AG10803 (cell line): ENCODE data around the gene POLD1.

Source experiments
- DNase-seq: peaks from one replicate; pipeline ENCODE4 v3.0.0; 2010; ENCODE audit warnings: low read depth
- H3K4me3 ChIP-seq: 2 replicates; pipeline ENCODE4 v1.5.1; 2011; ENCODE audit warnings: mild to moderate bottlenecking, low read length, control low read depth
- TF ChIP-seq, protein P1 (sequence below): conservative IDR thresholded peaks from 2 replicates; pipeline ENCODE4 v1.5.1; 2011; ENCODE audit warnings: mild to moderate bottlenecking, low read length, control low read depth, inconsistent platforms

Gene POLD1

DNA sequence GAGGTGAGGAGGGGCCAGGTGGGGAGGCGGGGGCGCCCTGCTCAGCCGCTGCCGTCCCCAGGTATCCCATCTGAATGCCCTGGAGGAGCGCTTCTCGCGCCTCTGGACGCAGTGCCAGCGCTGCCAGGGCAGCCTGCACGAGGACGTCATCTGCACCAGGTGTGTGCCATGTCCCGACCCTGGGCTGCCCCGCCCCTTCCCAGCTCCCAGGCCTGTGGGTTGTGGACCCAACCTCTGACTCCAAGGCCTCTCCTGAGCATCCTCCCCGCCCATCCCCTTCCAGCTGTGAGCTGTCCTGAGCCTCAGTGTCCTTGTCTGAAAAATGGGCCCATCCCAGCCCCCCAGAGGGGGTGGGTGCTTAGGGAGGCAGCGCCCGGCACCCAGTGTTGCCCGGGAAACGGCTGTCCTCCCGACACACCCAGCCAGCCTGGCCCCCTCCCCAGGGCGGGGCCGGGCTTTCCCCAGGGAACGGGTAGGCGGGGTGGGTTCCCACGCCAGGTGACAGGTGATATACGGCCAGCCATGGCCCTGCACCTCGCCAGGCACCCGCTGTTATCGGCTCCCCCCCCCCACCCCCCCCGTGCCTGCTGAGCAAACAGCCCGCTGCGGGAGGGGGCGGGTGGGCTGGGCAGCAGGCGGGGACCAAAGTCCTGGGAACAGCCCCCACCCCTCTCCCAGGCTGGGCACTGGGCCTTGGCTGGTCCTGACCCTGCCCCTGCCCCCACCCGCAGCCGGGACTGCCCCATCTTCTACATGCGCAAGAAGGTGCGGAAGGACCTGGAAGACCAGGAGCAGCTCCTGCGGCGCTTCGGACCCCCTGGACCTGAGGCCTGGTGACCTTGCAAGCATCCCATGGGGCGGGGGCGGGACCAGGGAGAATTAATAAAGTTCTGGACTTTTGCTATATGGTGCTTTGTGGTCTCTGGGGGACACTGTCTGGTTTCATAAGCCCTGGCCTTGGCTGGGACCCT is 33.2 kb downstream of the POLD1 start:
- TF ChIP-seq, protein P1, sequence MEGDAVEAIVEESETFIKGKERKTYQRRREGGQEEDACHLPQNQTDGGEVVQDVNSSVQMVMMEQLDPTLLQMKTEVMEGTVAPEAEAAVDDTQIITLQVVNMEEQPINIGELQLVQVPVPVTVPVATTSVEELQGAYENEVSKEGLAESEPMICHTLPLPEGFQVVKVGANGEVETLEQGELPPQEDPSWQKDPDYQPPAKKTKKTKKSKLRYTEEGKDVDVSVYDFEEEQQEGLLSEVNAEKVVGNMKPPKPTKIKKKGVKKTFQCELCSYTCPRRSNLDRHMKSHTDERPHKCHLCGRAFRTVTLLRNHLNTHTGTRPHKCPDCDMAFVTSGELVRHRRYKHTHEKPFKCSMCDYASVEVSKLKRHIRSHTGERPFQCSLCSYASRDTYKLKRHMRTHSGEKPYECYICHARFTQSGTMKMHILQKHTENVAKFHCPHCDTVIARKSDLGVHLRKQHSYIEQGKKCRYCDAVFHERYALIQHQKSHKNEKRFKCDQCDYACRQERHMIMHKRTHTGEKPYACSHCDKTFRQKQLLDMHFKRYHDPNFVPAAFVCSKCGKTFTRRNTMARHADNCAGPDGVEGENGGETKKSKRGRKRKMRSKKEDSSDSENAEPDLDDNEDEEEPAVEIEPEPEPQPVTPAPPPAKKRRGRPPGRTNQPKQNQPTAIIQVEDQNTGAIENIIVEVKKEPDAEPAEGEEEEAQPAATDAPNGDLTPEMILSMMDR, result no peak
- H3K4me3 ChIP-seq, result no peak overlapping the region
- no peak for DNase-seq

DNA sequence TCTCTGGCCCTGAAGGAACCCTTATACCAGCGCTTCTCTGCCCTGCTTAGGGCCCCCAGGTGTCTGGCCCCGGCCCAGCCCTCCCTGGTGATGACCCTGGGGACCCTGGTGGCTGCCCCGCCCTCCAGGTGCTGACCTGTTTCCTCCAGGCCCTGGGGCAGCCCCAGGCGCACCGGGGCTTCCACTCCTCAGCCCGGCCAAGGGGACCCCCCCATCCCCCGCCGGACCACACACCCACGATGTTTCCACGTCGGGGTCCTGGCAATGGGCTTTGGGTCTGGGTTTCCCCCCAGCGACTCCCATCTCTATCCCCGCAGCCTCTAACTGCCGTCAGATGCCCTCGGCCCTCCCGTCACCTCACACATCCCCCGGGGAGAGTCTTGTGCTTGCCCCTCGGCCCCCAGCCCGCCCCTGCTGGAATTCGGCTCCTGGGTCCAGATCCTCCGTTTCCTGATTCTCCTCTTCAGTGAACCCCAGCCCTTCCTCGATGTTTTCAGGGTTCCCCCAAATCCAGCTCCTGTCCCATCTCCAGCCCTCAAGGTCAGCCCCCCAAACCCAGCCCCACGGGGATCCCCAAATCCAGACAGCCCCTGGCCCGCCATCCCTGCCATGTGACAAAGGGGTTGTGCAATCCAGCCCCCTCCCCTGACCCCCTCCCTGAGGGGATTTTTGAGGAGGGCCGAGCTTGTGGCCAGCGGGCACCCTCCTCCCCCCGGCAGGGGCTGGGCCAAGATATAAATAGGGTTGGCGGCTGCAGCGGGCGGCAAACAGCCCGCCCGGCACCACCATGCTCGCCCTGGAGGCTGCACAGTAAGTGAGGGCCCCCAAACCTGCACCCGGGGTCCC is 34.3 kb downstream of the POLD1 start, which contains the start of gene SPIB:
Gene SPIB (plus strand): TSS at position 763 of the 846 bp plus-strand sequence. CDS start 25 bp downstream, at position 788.
- TF ChIP-seq, protein P1, result no peak
- no peak for DNase-seq
- H3K4me3 ChIP-seq, result no peak within 1 kb of the TSS

DNA sequence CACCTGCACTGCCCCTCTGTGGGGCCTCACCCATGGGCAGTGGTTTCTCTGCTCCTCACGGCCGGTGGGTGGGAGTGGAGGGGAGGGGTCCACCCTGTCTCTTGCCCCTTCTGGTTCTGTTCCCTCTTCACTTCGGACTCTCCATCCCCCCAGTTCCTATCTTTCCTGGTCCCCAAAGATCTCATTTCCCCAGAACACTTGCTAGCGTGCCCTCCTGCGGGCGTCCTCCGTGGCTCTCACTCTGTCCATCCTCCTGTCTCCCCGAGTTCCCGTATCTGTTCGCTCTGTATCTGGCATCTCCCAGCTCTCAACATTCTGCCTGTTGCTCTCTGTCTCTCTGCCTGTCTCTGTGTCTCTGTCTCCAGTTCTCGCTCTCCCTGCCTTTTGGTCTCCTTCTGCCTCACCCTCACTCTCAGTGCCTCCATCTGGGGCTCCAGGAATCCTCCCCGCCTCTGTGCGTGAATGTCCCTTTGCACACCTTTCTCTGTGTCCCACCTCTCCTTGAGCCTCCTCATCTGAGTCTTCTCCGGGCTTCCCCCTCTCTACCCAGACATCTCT is 35.0 kb downstream of the POLD1 start:
- H3K4me3 ChIP-seq, result no peak overlapping the region

DNA sequence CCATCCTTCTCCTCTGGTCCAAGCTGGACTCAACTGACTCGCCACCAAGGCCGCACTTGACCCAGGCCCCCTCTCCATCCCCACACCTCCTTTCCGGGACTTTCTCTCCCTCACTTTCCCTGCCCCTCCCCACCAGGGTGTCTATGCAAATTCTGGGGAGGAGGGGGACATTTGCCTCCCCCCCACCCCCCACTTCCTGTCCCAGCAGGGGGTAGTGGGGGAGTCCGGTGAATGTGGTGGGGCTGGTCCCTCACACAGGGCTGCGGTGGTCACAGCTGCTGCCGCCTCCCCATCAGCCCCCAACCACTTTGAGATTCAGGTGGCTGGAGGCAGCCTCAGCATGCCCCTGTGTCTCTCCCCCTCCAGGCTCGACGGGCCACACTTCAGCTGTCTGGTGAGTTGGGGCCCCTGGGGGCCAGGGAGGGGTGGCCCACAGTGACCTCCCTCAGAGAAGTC is 35.5 kb downstream of the POLD1 start:
- TF ChIP-seq, protein P1, result no peak
- no peak for DNase-seq
- no peak overlapping the region for H3K4me3 ChIP-seq

More for the DNA sequence above, 35.0 kb downstream of the POLD1 start:
- TF ChIP-seq, protein P1, result no peak
- DNase-seq, result no peak

DNA sequence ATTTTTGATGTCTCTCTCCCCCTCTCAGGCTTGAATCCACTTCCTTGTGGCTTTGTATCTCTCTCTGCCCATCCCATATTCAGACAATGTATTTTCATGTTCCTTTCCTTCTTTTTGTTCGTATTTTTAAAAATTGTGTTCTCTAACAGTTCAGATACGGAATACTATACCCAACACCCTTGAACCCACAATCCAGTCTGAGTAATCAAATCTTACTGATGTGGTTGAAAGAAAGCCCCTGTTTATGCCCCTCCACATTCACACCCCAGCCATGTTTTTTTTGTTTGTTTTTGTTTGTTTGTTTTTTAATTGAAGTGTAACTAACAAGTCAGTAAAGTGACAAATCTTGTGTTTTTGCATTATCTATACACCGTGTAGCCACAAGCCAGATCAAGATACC is 36.0 kb downstream of the POLD1 start:
- no peak overlapping the region for H3K4me3 ChIP-seq
- TF ChIP-seq, protein P1, result no peak
- no peak for DNase-seq

DNA sequence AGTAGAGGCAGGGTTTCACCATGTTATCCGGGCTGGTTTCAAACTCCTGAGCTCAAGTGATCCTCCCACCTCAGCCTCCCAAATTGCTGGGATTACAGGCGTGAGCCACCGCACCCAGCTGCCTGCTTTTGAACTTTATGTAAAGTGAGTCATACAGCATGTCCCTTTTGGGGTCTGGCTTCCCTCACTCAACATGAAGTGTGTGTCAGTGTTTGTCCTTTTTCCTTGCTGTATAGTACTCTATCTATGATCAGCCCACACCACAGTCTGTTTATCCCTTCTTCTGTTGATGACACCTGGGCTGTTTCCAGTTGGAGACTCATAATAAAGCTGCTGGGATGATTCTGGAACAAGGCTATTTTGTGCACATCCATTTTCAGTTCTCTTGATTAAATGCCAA is 36.7 kb downstream of the POLD1 start:
- DNase-seq, result no peak
- TF ChIP-seq, protein P1, result no peak
- H3K4me3 ChIP-seq, result no peak overlapping the region
